OCI-LY7 (cell line): ENCODE data around the gene MAMSTR. TPM values are rescaled to one million over a fixed set of nuclear protein-coding genes. Genes with fewer than 3 reads are reported as not detected.

ENCODE experiments used
- BruUV-seq: library from RNA; stranded (reverse); fragments of 400-500 nt; replicated peaks from 2 replicates; lab custom pipeline; 2021; lab: Mats Ljungman, UMichigan
- CTCF ChIA-PET: fragments of 300-600 bp; sonication (Branson Sonifier 250); formaldehyde crosslinking; loops from one replicate; lab custom pipeline; 2022; ENCODE audit warnings: antibody characterized with exemption; ENCODE audit not compliant: unreplicated experiment; lab: Charles Lee
- POLR2A ChIA-PET: fragments of 300-600 bp; sonication (Branson Sonifier 250); formaldehyde crosslinking; loops from one replicate; lab custom pipeline; 2022; ENCODE audit warnings: antibody characterized with exemption; lab: Charles Lee
- DNase-seq: peaks from one replicate; pipeline ENCODE4 v3.0.0-alpha.2; 2015; ENCODE audit warnings: low spot score
- H2AFZ ChIP-seq: fragments of 200-600 bp; sonication (generic), shearing (Covaris generic); 2 replicates; pipeline ENCODE4 v1.6.1; 2014; ENCODE audit warnings: mild to moderate bottlenecking, antibody characterized with exemption, low read length, moderate library complexity
- H3K27ac ChIP-seq: fragments of 200-600 bp; sonication (generic); 2 replicates; pipeline ENCODE4 v1.5.1; 2014; ENCODE audit warnings: mixed run types, low read depth, mild to moderate bottlenecking, moderate library complexity, low read length, inconsistent platforms; ENCODE audit not compliant: poor library complexity, severe bottlenecking
- H3K36me3 ChIP-seq: fragments of 200-600 bp; sonication (generic); 2 replicates; pipeline ENCODE4 v1.6.1; 2014; ENCODE audit warnings: mild to moderate bottlenecking, antibody characterized with exemption, low read length, moderate library complexity, mixed read lengths; ENCODE audit not compliant: insufficient read depth
- H3K4me1 ChIP-seq: fragments of 200-600 bp; sonication (generic); 2 replicates; pipeline ENCODE4 v1.5.1; 2014; ENCODE audit warnings: mild to moderate bottlenecking, low read length; ENCODE audit not compliant: insufficient read depth, poor library complexity, severe bottlenecking
- H3K4me2 ChIP-seq: fragments of 200-600 bp; sonication (generic); 2 replicates; pipeline ENCODE4 v1.6.1; 2014; ENCODE audit warnings: mild to moderate bottlenecking, low read length
- H3K4me3 ChIP-seq: fragments of 200-600 bp; sonication (generic); 2 replicates; pipeline ENCODE4 v1.5.1; 2014; ENCODE audit warnings: mild to moderate bottlenecking, low read depth, low read length; ENCODE audit not compliant: poor library complexity, severe bottlenecking
- H3K79me2 ChIP-seq: fragments of 200-600 bp; sonication (generic); 2 replicates; pipeline ENCODE4 v1.6.1; 2016; ENCODE audit warnings: low read depth, mild to moderate bottlenecking, low read length, moderate library complexity, mixed read lengths; ENCODE audit not compliant: insufficient read depth
- H3K9me2 ChIP-seq: fragments of 200-600 bp; sonication (generic); 2 replicates; pipeline ENCODE4 v1.6.1; 2016; ENCODE audit warnings: mild to moderate bottlenecking, low read length, mixed read lengths; ENCODE audit not compliant: insufficient read depth
- H3K9me3 ChIP-seq: fragments of 200-600 bp; sonication (generic); 2 replicates; pipeline ENCODE4 v1.6.1; 2014; ENCODE audit warnings: mild to moderate bottlenecking, mixed run types, low read length, mixed read lengths
- H4K20me1 ChIP-seq: fragments of 200-600 bp; sonication (generic); 2 replicates; pipeline ENCODE4 v1.6.1; 2014; ENCODE audit warnings: mild to moderate bottlenecking, antibody characterized with exemption, low read length, moderate library complexity, mixed read lengths; ENCODE audit not compliant: insufficient read depth
- CTCF ChIP-seq: fragments of 200-600 bp; sonication (generic); conservative IDR thresholded peaks from 2 replicates; pipeline ENCODE4 v1.5.1; 2014; ENCODE audit warnings: mild to moderate bottlenecking, antibody characterized with exemption, low read length, moderate library complexity, mixed read lengths
- EZH2phosphoT487 ChIP-seq: fragments of 200-600 bp; sonication (generic); IDR thresholded peaks from 2 replicates; pipeline ENCODE4 v1.6.1; 2018; ENCODE audit warnings: low read depth, borderline replicate concordance, mild to moderate bottlenecking, mixed run types, antibody characterized with exemption, low read length, moderate library complexity, mixed read lengths
- intact Hi-C: fragments of 100-400 bp; cut with micrococcal nuclease; formaldehyde crosslinking; loops from one replicate; pipeline ENCODE4 v1.10.0; 2022; ENCODE audit not compliant: unreplicated experiment
- total RNA-seq, 2 experiments: library from RNA; depleted of rRNA in 1 of 2; stranded (reverse); fragments of >200 nt in 1 of 2; shearing (Covaris generic) in 1 of 2; gene quantifications; 2 replicates each; pipeline ENCODE4 v1.2.3, GENCODE V29; 2014 to 2022

The MAMSTR gene
- total RNA-seq, 2 experiments from 2014 or later: 1.2 TPM

DNA sequence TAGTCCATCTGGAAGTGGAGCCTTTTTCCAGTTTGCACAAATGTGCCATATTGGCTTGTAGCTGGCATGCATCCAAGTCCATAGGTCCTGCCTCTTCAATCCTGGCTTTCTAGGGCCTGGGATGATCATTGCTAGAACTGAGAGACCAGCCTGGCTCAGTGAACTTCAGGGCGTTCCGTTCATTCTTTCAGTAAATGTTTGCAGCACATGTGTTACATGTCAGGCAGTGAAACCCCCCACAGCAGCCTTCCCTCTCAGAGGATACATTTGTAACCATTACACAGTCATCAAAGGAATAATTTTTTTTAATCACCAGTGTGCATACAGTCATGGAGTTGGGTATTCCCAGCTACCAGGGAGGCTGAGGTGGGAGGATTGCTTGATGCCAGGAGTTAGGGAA is 14.1 kb downstream of the MAMSTR start:
- BruUV-seq: no TSS peak
- Histone ChIP-seq H3K4me1 (no peaks in the 10 kb centered on the region), H3K9me3 (no peaks in the 10 kb centered on the region), H4K20me1 (no peaks in the 10 kb centered on the region), H3K9me2 (no peaks in the 10 kb centered on the region), H2AFZ (no peak overlapping the region), H3K27ac (no peak overlapping the region), H3K79me2 (no peaks in the 10 kb centered on the region), H3K4me2 (no peak overlapping the region), H3K36me3 (no peaks in the 10 kb centered on the region), H3K4me3 (no peak overlapping the region)
- intact Hi-C loops: no loop called here
- no peak for DNase-seq
- ChIA-PET POLR2A (no interaction called here), CTCF (no interaction called here)
- TF ChIP-seq EZH2phosphoT487: no peak
- TF ChIP-seq CTCF: no peak

- Histone ChIP-seq H3K4me3 (no peak overlapping the region), H3K9me2 (no peaks in the 10 kb centered on the region), H3K4me2 (no peak overlapping the region), H3K79me2 (no peaks in the 10 kb centered on the region), H4K20me1 (no peaks in the 10 kb centered on the region), H3K9me3 (no peaks in the 10 kb centered on the region), H2AFZ (no peak overlapping the region), H3K4me1 (no peaks in the 10 kb centered on the region), H3K36me3 (no peaks in the 10 kb centered on the region), H3K27ac (no peak overlapping the region)
- BruUV-seq: no TSS peak
- intact Hi-C loops: no loop called here
- POLR2A ChIA-PET: no interaction called here
- DNase-seq: no peak
- CTCF ChIA-PET: no interaction called here
- no peak for TF ChIP-seq EZH2phosphoT487
- no peak for TF ChIP-seq CTCF
Measured at GRCh38 chr19:48703316-48703715, 16.2 kb downstream of the MAMSTR start.

DNA sequence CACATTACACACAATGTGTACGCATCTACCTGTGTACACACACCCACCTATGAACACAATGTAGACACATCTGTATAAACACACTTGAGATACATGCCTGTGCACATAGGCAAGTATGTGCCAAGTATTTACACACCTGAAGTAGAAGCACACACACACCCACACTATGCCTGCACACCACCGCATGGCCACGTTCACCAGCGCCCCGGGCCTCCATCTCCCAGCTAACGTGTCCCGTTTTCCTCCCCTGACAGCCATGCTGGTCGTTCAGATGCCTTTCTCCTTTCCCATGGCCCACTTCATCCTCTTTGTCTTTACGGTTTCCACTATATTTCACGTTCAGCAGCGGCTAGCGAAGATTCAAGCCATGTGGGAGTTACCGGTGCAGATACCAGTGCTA is 16.8 kb downstream of the MAMSTR start:
- CTCF ChIA-PET: no interaction called here
- no peak for DNase-seq
- Histone ChIP-seq H4K20me1 (no peaks in the 10 kb centered on the region), H3K27ac (no peak overlapping the region), H2AFZ (no peak overlapping the region), H3K4me2 (no peak overlapping the region), H3K9me2 (no peaks in the 10 kb centered on the region), H3K9me3 (no peaks in the 10 kb centered on the region), H3K4me1 (no peaks in the 10 kb centered on the region), H3K4me3 (no peak overlapping the region), H3K79me2 (no peaks in the 10 kb centered on the region), H3K36me3 (no peaks in the 10 kb centered on the region)
- TF ChIP-seq EZH2phosphoT487 (no peak), CTCF (no peak)
- intact Hi-C loops: no loop called here
- no TSS peak for BruUV-seq
- POLR2A ChIA-PET: no interaction called here
